A673 (cell line): ENCODE results near the gene HS3ST3B1. TPM values are rescaled to one million over a fixed set of nuclear protein-coding genes. Genes with fewer than 3 reads are reported as not detected.

Experiments
- BruUV-seq: library from RNA; stranded (reverse); fragments of 400-500 nt; replicated peaks from 2 replicates; lab custom pipeline; 2021; lab: Mats Ljungman, UMichigan
- CTCF ChIA-PET: fragments of 300-600 bp; sonication (Branson Sonifier 250); formaldehyde crosslinking; loops from one replicate; lab custom pipeline; 2022; ENCODE audit warnings: antibody characterized with exemption; lab: Charles Lee
- POLR2A ChIA-PET: fragments of 300-600 bp; sonication (Branson Sonifier 250); formaldehyde crosslinking; loops from one replicate; lab custom pipeline; 2022; ENCODE audit warnings: antibody characterized with exemption; ENCODE audit not compliant: low non-redundant PET; lab: Charles Lee
- DNase-seq: peaks from one replicate; pipeline ENCODE4 v3.0.0-alpha.2; 2015; ENCODE audit warnings: low spot score
- H3K27ac ChIP-seq: fragments of 200-600 bp; sonication (generic); 2 replicates; pipeline ENCODE4 v1.5.1; 2016; ENCODE audit warnings: mixed run types, low read depth, mild to moderate bottlenecking, mixed read lengths, antibody characterized with exemption, low read length; ENCODE audit not compliant: poor library complexity, severe bottlenecking
- H3K27me3 ChIP-seq: fragments of 200-600 bp; sonication (generic); replicated peaks from 2 replicates; pipeline ENCODE4 v1.6.1; 2017; ENCODE audit warnings: mixed run types, low read depth, mild to moderate bottlenecking, mixed read lengths, antibody characterized with exemption, low read length; ENCODE audit not compliant: insufficient read depth, poor library complexity
- H3K36me3 ChIP-seq: fragments of 200-600 bp; sonication (generic); 2 replicates; pipeline ENCODE4 v1.6.1; 2016; ENCODE audit warnings: mixed run types, mild to moderate bottlenecking, mixed read lengths, antibody characterized with exemption, low read length; ENCODE audit not compliant: insufficient read depth, poor library complexity, severe bottlenecking
- H3K4me1 ChIP-seq: fragments of 200-600 bp; sonication (generic); 2 replicates; pipeline ENCODE4 v1.6.1; 2017; ENCODE audit warnings: mixed run types, mild to moderate bottlenecking, mixed read lengths, antibody characterized with exemption, low read length; ENCODE audit not compliant: insufficient read depth, poor library complexity, severe bottlenecking
- H3K4me3 ChIP-seq: fragments of 200-600 bp; sonication (generic); 2 replicates; pipeline ENCODE4 v1.5.1; 2016; ENCODE audit warnings: low read depth, mixed run types, mild to moderate bottlenecking, mixed read lengths, low read length; ENCODE audit not compliant: poor library complexity, severe bottlenecking
- H3K9me3 ChIP-seq: fragments of 200-600 bp; sonication (generic); 2 replicates; pipeline ENCODE4 v1.6.1; 2016; ENCODE audit warnings: mixed run types, low read depth, mild to moderate bottlenecking, mixed read lengths, antibody characterized with exemption, low read length; ENCODE audit not compliant: poor library complexity, severe bottlenecking
- CTCF ChIP-seq: fragments of 300-800, 200-600 bp; sonication (generic); conservative IDR thresholded peaks from 2 replicates; pipeline ENCODE4 v1.5.1; 2017; ENCODE audit warnings: low read depth, mild to moderate bottlenecking, antibody characterized with exemption, low read length, moderate library complexity, mixed read lengths
- EZH2 ChIP-seq: fragments of 200-600 bp; sonication (generic); IDR thresholded peaks from 2 replicates; pipeline ENCODE4 v1.6.1; 2017; ENCODE audit warnings: borderline replicate concordance, low read depth, mild to moderate bottlenecking, mixed read lengths, antibody characterized with exemption, low read length; ENCODE audit not compliant: poor library complexity, severe bottlenecking
- intact Hi-C: fragments of 100-400 bp; cut with micrococcal nuclease; formaldehyde crosslinking; loops from one replicate; pipeline ENCODE4 v1.10.0; 2022; ENCODE audit not compliant: unreplicated experiment
- total RNA-seq: library from RNA; stranded (reverse); gene quantifications from 2 replicates; pipeline ENCODE4 v1.2.3, GENCODE V29; 2021

Gene HS3ST3B1
- total RNA-seq, 1 experiment from 2014 or later, result not detected

- Histone ChIP-seq H3K36me3 (no peaks in the 10 kb centered on the region), H3K4me3 (no peak overlapping the region), H3K9me3 (no peaks in the 10 kb centered on the region), H3K27me3 (peaks cover 100% of the 10 kb centered on the region), H3K4me1 (peaks cover 16% of the 10 kb centered on the region), H3K27ac (no peak overlapping the region)
- DNase-seq, result no peak
- TF ChIP-seq CTCF (no peak), EZH2 (no peak)
- CTCF ChIA-PET, result no interaction called here
- no TSS peak for BruUV-seq
- POLR2A ChIA-PET, result no interaction called here
- intact Hi-C loops, result loop anchor here (5.0 to 10.0 kb wide), 2 partner anchors 289 to 967 kb away; no protein-coding TSS in a partner anchor
These were observed 3.4 kb downstream of the HS3ST3B1 start for GRCh38 chr17:14304222-14304772.

- Histone ChIP-seq H3K4me3 (no peak overlapping the region), H3K36me3 (no peaks in the 10 kb centered on the region), H3K27me3 (peaks cover 97% of the 10 kb centered on the region), H3K9me3 (no peaks in the 10 kb centered on the region), H3K27ac (no peak overlapping the region), H3K4me1 (peaks cover 16% of the 10 kb centered on the region)
- no peak for TF ChIP-seq CTCF
- TF ChIP-seq EZH2, result no peak
- BruUV-seq, result no TSS peak
- ChIA-PET CTCF (no interaction called here), POLR2A (no interaction called here)
- DNase-seq, result no peak
- intact Hi-C loops, result loop anchor here (5.0 to 10.0 kb wide), 2 partner anchors 290 to 968 kb away; no protein-coding TSS in a partner anchor
These were observed 4.1 kb downstream of the HS3ST3B1 start for GRCh38 chr17:14304773-14305517.

- H3K36me3 ChIP-seq, result no peaks in the 10 kb centered on the region
- DNase-seq, result no peak
- intact Hi-C loops, result loop anchor here (10.0 kb wide), 1 partner anchor 291 kb away; no protein-coding TSS in a partner anchor
- ChIA-PET POLR2A (no interaction called here), CTCF (no interaction called here)
- no peaks in the 10 kb centered on the region for H3K9me3 ChIP-seq
- no TSS peak for BruUV-seq
- peaks cover 87% of the 10 kb centered on the region for H3K27me3 ChIP-seq
- no peak overlapping the region for H3K27ac ChIP-seq
- TF ChIP-seq EZH2, result no peak
- no peak for TF ChIP-seq CTCF
- peaks cover 14% of the 10 kb centered on the region for H3K4me1 ChIP-seq
- H3K4me3 ChIP-seq, result no peak overlapping the region
These were observed 5.1 kb downstream of the HS3ST3B1 start for GRCh38 chr17:14305785-14306496.
